ENCODE data around the gene LCT.
"Not testable (repeated sequence)": the region's sequence is repeated elsewhere in the genome, so short reads cannot be mapped to it uniquely, and the experiment has no call there.

Gene LCT

DNA sequence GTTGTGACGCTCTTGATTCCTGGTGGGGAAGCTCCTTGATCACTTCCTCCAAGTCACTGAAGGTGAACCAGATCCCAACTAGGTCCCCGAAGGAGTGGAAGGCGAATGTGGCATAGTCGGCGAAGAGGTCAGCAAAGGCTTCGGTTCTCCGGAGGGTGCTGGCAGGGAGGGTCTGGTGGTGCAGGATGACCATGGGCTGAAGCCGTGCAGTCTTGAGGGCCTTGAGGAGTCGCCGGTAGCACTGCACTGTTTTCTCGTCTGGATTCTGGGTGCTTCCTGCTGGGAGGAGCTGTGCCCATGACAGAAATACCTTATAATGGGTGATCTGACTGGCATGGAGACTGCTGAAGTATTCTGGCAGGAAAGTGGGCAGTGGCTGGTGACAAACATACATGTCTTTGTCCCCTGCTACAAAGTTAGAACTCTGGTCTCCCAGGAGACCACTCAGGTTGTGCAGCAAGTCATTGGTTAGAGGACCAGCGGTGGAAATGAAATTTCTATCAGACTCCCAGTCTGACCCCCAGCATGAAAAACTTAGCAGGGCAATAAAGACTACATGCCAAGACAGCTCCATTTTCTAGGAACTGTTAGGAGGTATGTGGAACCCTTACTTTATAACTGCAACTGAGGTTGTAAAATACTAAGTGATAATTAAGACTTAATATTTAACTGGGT, at the start of gene LCT:
Gene LCT (minus strand): TSS at position 589 of the 675 bp plus-strand sequence. CDS start 15 bp downstream, at position 574.
- no peak for DNase-seq

DNA sequence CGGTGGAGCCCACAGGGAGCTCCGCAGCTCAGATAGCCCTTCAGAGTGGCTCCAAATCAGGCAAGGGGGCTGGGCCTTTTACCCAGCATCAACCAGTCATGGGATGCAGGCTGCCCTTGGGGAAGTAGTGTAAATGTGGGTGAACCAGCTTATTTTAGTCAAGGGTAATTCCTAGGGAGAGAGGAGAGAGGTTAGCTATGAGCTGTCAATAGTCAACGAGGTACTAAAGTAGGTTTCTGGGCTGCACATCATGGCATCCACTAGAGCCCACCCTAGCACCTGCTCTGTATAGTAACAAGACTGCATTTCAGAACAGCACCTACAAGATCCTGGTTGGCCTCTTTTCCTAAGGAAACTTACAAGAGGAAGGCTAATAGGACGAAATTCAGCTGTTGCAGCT, 48.7 kb upstream of the LCT start:
- DNase-seq, result no peak

DNA sequence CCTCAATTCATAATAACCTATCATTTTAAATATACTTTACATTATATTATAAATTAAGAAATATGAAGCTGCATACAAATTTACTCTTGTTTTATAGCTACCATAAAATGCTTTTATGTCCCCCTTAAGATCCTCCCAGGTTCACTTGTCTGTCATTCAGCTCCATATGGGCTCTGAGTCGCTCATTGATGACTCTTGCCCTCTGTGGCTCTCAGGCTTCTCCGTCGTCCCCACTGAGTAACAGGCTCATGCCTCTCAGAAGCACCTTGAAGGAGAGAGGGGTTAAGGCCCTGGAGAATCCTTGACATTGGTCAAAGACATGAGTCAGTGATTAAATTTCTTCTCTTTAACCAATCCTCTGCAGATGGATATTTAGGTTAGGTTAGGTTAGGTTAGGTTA, 45.4 kb upstream of the LCT start:
- DNase-seq, result no peak

DNA sequence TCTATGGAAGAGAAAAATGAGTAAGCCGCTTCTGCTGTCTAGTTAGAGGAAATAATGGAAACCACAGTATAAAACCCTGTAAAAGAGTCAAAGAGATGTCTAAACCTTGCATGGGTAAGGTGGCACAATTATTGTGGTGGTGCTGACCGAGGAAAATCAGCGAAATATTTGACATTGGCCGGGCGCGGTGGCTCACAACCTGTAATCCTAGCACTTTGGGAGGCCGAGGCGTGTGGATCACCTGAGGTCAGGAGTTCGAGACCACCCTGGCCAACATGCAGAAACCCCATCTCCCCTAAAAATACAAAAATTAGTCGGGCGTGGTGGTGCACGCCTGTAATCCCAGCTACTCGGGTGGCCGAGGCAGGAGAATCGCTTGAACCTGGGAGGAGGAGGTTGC, 39.8 kb upstream of the LCT start:
- DNase-seq, result not testable (repeated sequence)

DNA sequence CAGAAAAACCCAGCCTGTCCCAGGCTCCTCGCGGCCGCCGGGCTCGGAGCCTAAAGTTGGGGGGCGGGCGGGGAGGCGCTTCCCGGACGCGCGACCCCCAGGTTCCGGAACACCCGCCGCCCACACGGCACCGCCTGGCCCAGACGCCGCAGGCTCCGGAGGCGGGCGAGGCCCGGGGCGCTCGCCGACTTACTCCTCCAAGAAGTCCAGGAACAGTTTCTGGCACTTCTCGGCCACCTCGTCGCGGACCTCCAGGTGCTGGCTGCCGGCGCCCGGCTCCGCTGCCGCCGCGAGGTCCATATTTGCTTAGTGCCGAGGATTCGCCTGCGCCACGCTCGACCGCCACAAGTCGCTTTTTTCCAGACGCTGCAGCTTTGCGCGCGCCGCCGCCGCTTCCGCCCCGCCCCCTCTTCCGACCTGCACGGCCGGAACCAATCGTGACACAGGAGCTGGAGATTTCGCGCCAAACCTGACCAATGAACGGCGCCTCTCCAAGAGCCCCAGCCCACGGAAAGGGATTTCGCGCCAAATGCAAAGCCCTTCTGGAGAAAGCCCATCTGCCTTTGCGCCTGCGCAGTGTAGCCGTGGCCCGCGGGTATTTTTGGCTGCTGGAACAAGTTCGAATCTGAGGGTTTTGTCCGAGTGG, 39.2 kb upstream of the LCT start, which contains the start of gene MCM6:
Gene MCM6 (minus strand): TSS at position 378 of the 646 bp plus-strand sequence. CDS start 78 bp downstream, at position 300.
- DNase-seq, result peak; percentile 97 to 99

DNA sequence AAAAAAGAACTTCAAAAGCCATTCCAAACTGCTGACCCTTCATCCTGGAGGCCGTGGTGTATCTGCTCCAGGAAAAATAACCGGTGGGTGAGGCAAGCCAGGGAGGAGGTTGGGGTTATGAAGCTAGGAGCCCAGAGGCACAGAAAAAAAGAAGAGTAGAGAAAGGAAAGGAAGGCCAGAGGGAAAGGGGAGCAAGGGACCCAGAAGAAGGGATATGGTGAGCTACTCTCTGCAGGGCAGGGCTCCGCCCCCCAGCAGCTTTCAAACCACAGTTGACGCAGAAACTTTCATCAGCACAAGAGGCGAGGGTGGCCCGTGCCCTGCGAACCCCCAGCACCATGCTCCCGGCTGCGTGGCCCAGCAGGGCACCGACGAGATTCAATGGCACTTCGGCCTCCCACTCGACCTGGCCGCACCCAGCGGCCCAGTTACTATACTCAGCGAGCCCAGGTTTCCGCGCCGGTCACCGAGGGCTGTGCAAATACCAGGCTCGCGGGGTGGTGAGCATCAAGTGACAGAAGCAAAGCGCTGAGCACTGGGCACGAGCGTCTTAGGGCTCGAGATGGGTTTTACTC, 38.6 kb upstream of the LCT start:
- peak; percentile 2 to 40 for DNase-seq

DNA sequence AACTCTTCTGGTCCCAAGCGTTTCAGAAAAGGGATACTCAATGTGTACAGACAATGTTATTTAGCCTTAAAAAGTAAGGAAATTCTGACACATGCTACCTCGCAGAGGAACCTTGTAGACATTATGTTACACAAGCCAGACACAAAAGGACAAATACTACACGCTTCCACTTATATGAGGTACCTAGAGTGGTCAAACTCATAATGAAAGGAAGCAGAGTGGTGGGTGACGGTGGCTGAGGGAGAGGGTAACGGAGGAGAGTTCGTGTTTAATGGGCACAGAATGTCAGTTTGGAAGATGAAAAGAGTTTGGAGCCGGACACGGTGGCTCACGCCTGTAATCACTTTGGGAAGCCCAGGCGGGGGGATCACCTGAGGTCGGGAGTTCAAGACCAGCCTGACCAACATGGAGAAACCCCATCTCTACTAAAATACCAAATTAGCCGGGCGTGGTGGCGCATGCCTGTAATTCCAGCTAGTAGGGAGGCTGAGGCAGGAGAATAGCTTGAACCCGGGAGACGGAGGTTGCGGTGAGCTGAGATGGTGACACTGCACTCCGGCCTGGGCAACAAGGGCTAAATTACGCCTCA, 37.9 kb upstream of the LCT start:
- DNase-seq, result no peak

DNA sequence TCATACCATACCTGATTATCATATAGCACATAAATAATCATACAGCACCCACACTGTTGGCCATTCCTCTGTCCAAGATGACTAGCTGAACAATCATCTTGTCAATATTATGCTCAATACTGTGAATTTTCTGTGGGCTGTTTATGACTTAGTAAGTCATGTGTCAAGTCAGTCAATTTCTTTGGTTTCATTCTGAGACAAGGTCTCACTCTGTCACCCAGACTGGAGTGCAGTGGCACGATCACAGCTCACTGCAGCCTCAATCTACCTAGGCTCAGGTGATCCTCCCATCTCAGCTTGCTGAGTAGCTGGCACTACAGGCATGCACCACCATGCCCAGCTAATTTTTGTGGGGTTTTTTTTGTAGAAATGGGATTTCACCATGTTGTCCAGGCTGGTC, 33.6 kb upstream of the LCT start:
- no peak for DNase-seq

DNA sequence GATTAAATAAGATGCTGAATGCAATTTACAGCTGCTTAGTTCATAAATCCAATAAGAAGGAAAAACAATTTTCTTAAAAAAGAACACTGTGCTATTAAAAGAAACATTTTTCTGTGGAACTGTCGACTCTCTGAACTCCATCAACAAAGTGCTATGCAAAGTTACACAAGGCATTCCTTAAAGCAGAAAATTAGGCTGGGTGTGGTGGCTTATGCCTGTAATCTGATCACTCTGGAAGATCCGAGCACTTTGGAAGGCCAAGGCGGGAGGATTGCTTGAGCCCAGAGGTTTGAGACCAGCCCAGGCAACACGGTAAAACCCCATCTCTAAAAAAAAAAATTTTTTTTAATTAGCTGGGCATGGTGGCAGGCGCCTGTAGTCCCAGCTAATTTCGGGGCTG, 26.2 kb upstream of the LCT start:
- DNase-seq, result no peak

DNA sequence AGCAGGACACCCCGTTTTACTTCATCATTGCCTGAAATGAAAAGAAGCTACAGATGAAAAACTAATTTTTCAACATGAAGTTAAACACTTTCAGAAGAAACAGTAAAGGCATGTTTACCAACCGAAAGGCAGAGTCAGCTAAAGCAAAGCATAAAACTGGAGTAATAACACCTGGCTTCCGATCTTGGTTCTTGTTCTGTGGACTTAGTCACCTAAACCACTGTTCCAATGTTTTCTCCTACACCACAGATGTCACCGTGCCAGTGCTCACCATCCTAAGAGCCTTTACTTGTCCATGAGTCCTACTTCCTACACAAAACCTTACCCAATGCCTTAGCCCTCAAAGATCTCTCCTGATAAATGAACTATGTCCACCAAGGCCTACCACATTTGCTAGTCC, 25.7 kb upstream of the LCT start:
- DNase-seq, result no peak

DNA sequence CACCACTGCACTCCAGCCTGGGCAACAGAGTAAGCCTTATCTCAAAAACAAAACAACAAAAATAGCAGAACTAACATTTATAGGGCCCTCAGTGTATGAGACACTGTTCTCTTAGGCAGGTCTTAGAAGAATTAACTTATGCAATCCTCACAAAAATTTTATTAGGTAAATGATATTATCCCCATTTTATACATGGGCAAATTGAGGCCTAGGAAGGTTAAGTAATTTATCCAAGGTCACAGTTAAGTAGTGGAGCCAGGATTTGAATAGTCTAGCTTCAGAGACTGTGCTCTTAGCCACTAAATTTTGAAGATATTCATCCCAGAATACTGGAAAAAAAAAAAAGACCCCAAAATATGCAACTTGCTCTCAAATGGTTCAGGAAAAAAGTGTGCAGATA, 16.4 kb upstream of the LCT start:
- DNase-seq, result no peak

DNA sequence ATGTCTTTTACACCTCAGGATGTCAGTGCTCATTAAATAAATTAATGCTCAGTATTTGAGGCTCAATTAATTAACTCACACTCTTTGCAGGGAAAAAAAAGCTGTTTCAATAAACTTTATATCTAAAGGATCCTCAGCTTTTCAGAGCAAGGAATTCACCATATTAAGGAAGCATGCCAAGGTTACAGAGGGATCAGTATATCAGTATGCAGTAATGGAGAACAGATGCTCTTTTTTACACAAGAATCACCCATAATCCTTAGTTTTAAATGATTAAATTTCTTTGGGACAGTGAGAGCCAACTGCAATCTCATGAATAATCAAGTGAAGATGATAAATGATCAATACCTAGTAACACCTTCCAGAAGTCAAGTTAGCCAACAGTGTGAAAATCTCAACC, 14.9 kb upstream of the LCT start:
- no peak for DNase-seq

DNA sequence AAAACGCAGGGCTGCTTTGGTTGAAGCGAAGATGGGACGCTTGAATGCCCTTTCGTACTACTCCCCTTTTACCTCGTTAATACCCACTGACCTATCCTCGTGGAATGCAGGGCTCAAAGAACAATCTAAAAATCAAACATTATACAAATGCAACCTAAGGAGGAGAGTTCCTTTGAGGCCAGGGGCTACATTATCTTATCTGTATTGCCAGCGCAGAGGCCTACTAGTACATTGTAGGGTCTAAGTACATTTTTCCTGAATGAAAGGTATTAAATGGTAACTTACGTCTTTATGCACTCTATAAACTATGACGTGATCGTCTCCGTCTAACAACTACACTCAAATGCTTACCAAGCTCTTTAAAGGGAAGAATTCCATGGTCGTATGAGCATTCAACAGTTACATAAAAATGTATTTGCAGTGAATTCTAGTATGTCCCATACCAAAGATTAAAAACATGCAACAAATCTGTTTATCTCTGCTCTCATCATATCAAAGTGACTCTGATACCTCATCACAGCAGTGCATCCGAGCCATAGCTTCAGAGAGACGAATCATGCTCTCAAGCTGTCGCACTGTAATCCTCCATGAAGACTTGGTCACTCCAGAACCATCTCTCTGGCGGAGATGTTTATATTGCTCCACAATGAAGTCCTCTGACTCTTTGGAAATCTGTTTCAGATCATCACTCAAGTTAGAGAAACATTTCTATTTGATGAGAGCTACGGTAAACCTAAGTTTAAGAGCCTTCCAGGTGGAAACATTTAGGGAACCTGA, 14.1 kb upstream of the LCT start:
- DNase-seq, result no peak

DNA sequence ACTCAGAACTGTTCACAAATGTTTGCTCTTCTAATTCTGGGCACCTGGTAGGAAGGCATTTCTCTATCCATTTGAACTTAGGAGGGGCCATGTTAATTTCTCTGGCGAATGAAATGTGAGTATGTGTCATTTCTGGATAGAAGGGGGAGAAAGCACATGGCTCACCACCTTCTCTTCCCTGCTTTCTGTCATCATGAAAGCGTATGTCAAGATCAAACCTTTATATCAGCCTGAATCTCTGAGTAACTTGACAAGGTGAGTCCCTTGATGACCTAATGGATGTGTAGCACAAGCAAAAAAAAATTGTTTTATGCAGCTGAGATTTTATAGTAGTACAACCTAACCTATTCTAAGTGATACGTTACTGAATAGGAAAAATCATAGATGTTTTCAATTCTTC, 12.1 kb upstream of the LCT start:
- no peak for DNase-seq

DNA sequence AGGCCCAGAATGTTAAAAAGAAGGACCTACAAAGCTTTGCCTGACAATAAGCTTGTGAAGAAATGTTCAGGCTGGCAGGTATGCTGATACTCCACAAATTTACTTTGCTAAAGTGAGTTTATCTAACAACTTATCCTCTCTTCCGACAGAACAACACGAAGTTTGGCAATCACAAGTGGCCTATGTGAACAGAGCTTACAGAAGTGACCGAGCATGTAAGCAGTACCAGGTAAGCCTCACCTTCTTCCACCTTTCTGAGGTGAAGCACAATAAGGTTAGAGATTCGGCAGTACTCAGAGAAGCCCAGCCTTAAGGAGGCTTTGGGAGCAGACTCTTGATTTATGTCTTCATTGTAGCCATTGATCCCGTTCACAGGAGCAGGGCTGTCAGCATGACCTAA, 9.0 kb upstream of the LCT start:
- DNase-seq, result no peak

DNA sequence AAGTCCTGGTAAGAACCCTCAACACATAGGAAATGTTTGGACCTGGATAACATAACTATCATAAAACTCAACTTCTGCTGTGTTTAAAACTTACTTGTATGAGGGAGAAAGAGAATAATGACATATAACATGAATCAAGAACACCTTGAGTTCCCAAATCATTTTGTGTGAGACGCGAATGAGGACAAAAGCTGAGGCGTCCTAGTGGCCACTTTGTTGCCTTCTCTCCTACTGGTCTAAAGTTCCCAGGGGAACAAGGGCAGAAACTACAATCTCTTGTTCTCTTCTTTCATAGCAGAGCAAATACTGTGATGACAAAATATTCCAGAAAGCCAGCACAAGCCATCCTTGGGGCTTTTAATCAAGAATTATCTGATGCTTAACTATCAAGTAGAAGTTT, 8.3 kb upstream of the LCT start:
- DNase-seq, result no peak

DNA sequence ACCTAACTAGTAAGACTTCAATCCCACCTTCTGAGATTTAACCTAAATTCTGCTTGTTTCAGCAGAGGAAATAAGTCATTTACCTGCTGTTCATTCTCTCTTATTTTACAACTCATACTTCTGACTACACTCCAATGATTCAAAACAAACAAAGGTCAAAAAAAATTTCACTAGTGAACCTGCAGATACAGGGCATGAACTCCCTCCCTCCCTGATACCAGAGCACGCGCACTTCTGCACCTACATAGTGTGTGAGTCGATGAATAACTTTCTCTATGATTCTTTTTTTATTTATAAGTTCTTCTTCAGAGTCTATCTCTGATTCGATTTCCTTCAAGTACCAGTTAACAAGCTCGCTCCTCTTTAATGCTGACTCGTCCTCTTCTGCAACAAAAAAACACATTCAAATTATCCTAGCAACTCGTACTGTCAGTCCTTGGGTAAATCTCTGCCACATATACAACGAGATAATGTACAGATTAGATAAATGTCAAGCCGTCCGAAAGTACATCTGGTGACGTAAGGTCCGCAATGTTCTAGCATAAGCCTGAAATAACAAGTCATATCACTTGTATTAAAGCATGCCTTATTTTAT, 7.4 kb upstream of the LCT start:
- no peak for DNase-seq

DNA sequence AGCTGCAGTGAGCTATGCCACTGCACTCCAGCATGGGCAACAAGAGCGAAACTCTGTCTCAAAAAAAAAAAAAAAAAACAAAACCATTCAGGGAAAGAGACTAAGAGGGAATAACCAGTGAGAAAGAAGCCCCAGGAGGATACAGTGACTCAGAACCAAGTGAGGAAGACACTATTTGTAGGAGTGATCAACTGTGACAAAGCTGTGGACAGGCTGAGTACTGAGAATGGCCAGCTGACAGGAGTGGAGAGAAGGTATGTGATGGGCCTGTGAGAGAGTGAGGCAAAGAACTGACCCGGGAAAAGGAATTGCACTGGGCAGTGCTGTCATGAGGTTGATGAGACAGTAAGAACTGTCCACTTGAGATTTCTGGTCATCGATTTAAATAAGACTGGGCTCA, 6.7 kb upstream of the LCT start:
- DNase-seq, result no peak

DNA sequence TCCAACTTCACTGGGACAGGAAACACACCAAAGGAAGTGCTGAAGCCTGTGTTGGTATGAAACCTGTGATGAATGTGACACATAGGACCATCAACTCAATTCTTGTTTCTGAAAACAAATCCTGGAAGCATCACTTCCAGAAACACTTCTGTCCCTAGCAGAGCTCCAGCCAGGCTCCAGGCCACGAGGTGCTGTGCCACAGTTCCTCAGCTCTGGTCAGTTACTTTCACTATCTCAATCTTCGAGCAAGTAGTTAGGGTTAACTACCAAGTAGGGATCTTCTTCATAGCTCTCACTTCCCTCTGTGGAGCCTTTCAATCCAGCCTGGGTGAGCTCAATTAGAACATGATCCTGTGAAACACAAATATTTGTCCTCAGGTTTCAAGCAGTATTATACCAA, 3.6 kb upstream of the LCT start:
- no peak for DNase-seq

DNA sequence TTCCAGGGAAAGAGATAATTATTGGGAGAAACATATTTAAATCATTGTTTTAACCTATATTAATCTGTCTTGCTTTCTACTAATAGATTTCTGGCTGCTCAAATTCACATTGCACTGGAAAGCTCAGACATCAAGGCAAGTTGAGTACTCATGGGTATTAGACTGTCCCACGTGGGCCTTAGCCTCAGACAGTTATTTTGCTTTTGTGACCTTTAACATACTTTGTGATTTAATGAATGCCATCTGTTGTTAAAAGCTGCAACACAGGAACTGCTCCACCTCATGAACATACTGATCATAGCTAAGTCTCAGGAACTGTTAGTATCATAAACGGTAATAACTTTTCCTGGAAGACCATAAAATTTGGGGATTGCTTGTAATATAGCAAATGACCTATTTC, 2.7 kb upstream of the LCT start:
- DNase-seq, result no peak

DNA sequence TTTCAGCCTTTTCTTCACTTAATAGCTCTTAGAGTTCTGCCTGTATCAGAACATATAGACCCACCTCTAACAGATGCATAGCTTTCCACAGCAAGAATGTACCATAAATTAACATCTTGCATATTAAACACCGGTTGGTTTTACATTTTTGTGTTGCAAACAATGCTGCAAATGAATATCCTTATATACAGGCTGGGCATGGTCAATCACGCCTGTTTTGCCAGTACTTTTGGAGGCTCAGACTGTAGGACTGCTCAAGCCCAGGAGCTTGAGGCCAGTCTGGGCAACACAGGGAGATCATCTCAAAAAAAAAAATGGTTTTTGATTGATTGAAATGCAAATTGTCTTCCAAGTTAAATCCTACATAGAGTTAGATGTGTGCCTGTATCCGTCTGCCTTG, 1.5 kb upstream of the LCT start:
- no peak for DNase-seq

DNA sequence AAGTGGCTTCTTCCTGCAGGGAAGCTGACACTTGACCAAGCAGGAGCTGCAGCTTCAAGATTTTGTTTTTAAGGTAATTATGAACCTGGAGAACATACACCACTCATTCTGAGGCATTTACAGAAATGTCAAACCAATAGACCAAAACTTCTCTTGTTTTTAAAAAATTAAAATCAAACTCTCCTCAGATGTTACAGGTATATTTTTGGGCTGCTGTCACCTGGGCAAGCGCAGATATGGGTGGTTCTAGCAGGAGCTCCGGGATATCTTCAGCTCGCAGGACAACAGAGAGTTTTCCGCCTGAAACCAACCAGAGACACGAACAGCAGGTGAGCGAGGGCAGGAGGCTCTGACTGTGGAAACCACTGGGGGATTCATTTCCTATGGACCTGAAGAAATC, 4.1 kb downstream of the LCT start:
- DNase-seq, result no peak
